Activated CD4-positive, CD25-positive, alpha-beta regulatory T cell treated with anti-CD3 and anti-CD28 coated beads, Interleukin-2, amount 50 U/mL, for 16 hours (primary cell): Measurements from ENCODE around the gene MCF2L.
"Not testable (repeated sequence)": the region's sequence is repeated elsewhere in the genome, so short reads cannot be mapped to it uniquely, and the experiment has no call there.

Source experiments
- DNase-seq: peaks from one replicate; pipeline ENCODE4 v3.0.0-alpha.2; 2020; ENCODE audit warnings: low read depth, low spot score

The MCF2L gene

GRCh38 chr13:113047587-113047986 lies 78.6 kb downstream of the MCF2L start:
- DNase-seq, result no peak

- DNase-seq, result no peak
Measured at GRCh38 chr13:113048766-113049165, 79.8 kb downstream of the MCF2L start.

- DNase-seq, result no peak
Measured at GRCh38 chr13:113049521-113049941, 80.5 kb downstream of the MCF2L start.

- DNase-seq, result no peak
Measured at GRCh38 chr13:113049981-113050380, 81.0 kb downstream of the MCF2L start.

DNA sequence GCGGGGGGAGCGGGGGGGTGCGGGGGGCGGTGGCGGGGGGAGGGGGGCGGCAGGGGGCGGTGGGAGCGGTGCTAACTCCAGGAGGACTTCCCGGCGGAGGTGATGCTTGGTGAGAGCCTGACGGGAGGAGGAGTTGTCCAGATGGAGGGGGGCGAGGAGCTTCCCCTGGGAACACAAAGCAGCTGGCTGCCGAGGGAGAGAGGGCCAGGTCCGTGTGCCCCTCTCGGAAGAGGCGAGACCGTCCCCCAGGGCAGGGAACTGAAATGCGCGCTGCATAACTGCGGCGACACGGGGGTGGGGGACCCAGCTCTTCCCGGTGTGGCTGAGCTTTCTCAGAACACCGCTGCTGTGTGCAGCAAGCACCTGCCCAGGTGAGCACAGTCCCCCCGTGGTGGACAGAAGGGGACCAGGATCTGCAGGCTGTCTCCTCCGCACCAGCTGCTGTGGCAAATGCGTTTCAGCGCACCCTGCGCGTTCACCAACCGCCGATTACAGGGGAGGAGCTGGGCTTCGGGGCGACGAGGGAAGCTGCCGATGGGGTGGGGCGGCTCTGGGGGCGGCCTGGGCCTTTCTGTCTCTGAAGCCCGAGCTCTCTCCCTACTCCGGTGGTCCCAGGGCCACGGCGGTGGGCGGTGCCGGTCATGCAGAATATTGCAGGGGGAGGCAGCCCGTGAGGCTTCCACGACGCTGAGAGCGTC lies 81.9 kb downstream of the MCF2L start:
- no peak for DNase-seq

GRCh38 chr13:113051641-113052040 lies 82.6 kb downstream of the MCF2L start:
- DNase-seq, result no peak

DNA sequence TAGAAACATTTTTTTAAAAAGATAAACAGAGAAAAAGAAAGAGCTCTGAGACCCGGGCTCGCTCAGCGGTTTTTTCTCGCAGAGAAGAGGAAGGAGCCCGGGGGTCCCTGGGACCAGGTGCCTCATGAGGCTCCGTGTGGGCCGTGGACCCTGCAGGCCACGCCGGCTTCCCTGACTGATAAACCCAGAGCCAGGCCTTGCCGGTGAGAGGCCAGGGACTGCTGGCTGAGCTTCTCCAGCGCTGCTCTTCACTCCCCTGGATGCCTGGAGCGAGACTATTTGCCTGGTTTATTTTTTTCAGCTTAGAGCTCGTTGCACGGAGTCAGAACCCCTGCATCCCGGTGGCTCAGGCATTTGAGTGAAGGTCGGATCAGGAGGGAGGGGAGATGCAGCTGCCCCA lies 83.2 kb downstream of the MCF2L start:
- DNase-seq, result no peak

DNA sequence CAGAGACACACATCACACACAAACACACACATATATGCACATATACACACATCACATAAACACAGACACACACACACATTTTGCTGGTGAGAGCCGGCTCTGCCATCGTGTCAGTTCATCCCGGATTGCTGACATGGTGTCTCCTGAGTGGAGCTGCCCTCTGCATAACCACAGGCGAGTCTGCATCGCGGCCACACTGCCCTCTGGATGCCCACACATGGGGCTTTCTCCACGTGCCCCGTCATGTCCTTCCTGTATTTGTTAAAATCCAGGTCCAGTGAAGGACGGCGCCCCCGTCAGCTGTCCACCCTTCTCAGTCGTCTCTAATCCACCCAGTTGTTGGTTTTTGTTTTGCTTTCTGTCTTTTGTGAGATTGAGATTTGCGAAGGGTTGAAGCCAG lies 84.0 kb downstream of the MCF2L start:
- no peak for DNase-seq

DNA sequence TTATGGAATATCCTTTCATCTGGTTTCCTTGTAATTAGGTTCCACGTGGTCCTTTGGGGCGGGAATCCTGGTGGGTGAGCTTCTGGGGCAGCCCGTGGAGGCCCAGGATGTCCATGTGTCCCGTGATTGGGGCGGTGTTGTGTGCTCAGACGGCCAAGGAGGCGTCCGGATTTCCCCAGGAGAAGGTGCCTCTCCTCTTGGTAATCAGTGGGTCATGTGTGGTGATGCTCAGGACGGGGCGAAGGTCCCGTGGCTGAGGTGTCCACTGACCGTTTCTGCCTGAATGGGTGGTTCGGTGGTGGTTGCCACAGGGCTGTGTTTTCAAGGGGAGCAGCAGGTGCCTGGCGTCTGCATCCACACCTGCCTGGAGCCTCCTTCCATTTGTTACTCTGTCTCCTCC lies 84.4 kb downstream of the MCF2L start:
- DNase-seq, result no peak

GRCh38 chr13:113053801-113054604 lies 85.0 kb downstream of the MCF2L start:
- no peak for DNase-seq

DNA sequence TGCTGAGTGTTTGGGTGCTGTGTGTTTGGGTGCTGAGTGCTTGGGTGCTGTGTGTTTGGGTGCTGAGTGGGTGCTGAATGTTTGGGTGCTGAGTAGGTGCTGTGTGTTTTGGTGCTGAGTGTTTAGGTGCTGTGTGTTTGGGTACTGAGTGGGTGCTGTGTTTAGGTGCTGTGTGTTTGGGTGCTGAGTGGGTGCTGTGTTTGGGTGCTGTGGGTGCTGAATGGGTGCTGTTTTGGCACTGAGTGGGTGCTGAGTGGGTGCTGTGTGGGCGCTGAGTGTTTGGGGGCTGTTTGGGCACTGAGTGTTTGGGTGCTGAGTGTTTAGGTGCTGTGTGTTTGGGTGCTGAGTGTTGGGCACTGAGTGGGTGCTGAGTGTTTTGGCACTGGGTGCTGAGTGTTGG lies 88.1 kb downstream of the MCF2L start:
- no peak for DNase-seq

GRCh38 chr13:113057559-113057958 lies 88.5 kb downstream of the MCF2L start:
- DNase-seq, result not testable (repeated sequence)

- no peak for DNase-seq
Measured at GRCh38 chr13:113058129-113058987, 89.3 kb downstream of the MCF2L start.

DNA sequence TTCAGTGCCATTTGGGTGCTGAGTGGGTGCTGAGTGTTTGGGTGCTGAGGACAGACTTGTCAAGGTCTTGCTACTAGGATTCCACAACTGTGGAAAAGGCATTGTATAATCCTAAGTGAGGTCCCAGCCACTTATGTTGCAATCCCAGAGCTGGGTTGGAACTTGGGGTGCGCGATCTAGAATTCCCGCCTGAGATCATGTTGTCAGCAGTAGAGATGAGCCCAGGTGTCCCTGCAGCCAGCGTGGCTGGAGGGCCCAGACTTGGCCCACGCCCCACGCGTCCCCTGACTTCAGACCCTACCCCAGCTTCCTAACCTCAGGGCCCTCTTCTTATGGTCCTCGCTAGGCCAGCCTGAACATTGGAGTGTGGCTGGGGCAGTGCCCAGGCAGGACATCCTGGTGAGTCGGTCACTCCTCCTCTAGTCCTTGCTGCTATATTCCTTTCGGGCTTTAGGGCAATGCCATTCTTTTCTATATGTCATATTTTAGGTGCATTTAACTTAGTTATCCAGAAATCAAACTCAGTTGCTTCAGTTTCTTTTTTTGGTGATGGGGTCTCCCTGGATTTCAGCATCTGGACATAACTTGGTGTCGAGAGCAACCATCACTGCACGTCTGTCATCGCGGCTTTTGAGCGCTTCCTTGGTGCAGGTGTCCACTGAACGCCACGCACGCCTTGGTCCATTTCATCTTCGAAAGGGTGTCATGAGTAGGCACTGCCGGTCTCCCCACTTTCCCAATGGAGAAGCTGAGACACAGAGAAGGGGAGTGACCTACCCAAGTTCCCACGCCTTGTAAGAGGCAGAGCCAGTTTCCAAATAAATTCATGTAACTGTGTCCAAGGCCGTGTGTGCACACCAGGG lies 90.2 kb downstream of the MCF2L start:
- no peak for DNase-seq

- no peak for DNase-seq
Measured at GRCh38 chr13:113059891-113060290, 90.9 kb downstream of the MCF2L start.

- no peak for DNase-seq
Measured at GRCh38 chr13:113060557-113061270, 91.7 kb downstream of the MCF2L start.

DNA sequence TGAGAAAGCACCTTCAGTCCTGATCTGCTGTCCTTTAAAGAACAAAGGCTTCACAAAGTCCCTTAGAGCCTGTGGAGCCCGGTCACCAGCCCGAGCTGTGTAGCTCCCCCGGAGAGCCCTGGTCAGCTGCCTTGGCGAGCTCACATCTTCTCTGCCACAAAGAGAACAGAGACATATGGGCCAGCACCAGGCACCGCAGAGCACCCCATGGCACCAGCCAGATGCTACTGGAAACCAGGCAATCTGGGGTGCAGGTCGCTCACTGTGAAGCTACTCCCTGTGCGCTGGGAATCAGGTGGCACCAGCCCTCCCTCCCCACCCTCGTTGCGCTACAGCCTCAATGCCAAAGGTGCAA lies 92.2 kb downstream of the MCF2L start:
- DNase-seq, result no peak

GRCh38 chr13:113061796-113062425 lies 92.9 kb downstream of the MCF2L start:
- no peak for DNase-seq

GRCh38 chr13:113062691-113063090 lies 93.7 kb downstream of the MCF2L start:
- DNase-seq, result no peak

DNA sequence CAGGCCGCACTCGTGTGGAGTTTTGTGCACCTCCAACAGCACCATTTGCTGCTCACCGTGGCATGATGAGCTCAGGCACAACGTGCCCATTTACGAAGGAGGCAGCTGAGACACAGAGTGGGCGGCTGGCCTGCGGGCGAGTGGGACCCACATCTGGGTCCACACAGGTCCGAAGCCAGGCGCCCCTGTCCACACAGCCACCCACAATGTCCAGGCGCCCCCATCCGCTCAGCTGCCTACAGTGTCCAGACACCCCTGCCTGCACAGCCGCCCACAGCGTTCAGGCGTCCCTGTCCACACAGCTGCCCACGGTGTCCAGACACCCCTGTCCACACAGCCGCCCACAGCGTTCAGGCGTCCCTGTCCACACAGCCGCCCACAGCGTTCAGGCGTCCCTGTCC lies 94.1 kb downstream of the MCF2L start:
- no peak for DNase-seq
